KMS-11 (cell line): ENCODE results near the gene NAPB.

Source experiments
- H2AFZ ChIP-seq: fragments of 200-600 bp; sonication (generic); 2 replicates; pipeline ENCODE4 v1.6.1; 2016; ENCODE audit warnings: antibody characterized with exemption, mixed run types, low read depth
- H3K27ac ChIP-seq: fragments of 200-600 bp; sonication (generic); 2 replicates; pipeline ENCODE4 v1.6.1; 2016; ENCODE audit warnings: mild to moderate bottlenecking, mixed run types
- H3K27me3 ChIP-seq: fragments of 200-600 bp; sonication (generic); 2 replicates; pipeline ENCODE4 v1.6.1; 2017; ENCODE audit warnings: mild to moderate bottlenecking, low read depth, mixed run types, moderate library complexity; ENCODE audit not compliant: insufficient read depth
- H3K36me3 ChIP-seq: fragments of 200-600 bp; sonication (generic); 2 replicates; pipeline ENCODE4 v1.6.1; 2017; ENCODE audit warnings: mild to moderate bottlenecking, mixed run types; ENCODE audit not compliant: insufficient read depth
- H3K4me1 ChIP-seq: fragments of 200-600 bp; sonication (generic); 2 replicates; pipeline ENCODE4 v1.6.1; 2016; ENCODE audit warnings: mild to moderate bottlenecking, low read depth, mixed run types; ENCODE audit not compliant: poor library complexity, severe bottlenecking
- H3K4me2 ChIP-seq: fragments of 200-600 bp; sonication (generic); 2 replicates; pipeline ENCODE4 v1.7.0; 2016; ENCODE audit warnings: mild to moderate bottlenecking, mixed run types
- H3K4me3 ChIP-seq: fragments of 200-600 bp; sonication (generic); IDR thresholded peaks from 2 replicates; pipeline ENCODE4 v1.6.1; 2017; ENCODE audit warnings: low read depth, low read length, mixed read lengths; ENCODE audit not compliant: insufficient read depth
- H3K79me2 ChIP-seq: fragments of 200-600 bp; sonication (generic); 2 replicates; pipeline ENCODE4 v1.6.1; 2016; ENCODE audit warnings: low read depth, mixed run types; ENCODE audit not compliant: insufficient read depth
- H3K9ac ChIP-seq: fragments of 200-600 bp; sonication (generic); 2 replicates; pipeline ENCODE4 v1.6.1; 2016; ENCODE audit warnings: mild to moderate bottlenecking, mixed run types
- H4K20me1 ChIP-seq: fragments of 200-600 bp; sonication (generic); 2 replicates; pipeline ENCODE4 v1.6.1; 2016; ENCODE audit warnings: mild to moderate bottlenecking, mixed run types; ENCODE audit not compliant: insufficient read depth
- TF ChIP-seq, protein P1 (sequence below): fragments of 200-600 bp; sonication (generic); conservative IDR thresholded peaks from 2 replicates; pipeline ENCODE4 v1.6.1; 2017; ENCODE audit warnings: low read depth, mild to moderate bottlenecking, antibody characterized with exemption, low read length, moderate library complexity, mixed read lengths

NAPB gene

DNA sequence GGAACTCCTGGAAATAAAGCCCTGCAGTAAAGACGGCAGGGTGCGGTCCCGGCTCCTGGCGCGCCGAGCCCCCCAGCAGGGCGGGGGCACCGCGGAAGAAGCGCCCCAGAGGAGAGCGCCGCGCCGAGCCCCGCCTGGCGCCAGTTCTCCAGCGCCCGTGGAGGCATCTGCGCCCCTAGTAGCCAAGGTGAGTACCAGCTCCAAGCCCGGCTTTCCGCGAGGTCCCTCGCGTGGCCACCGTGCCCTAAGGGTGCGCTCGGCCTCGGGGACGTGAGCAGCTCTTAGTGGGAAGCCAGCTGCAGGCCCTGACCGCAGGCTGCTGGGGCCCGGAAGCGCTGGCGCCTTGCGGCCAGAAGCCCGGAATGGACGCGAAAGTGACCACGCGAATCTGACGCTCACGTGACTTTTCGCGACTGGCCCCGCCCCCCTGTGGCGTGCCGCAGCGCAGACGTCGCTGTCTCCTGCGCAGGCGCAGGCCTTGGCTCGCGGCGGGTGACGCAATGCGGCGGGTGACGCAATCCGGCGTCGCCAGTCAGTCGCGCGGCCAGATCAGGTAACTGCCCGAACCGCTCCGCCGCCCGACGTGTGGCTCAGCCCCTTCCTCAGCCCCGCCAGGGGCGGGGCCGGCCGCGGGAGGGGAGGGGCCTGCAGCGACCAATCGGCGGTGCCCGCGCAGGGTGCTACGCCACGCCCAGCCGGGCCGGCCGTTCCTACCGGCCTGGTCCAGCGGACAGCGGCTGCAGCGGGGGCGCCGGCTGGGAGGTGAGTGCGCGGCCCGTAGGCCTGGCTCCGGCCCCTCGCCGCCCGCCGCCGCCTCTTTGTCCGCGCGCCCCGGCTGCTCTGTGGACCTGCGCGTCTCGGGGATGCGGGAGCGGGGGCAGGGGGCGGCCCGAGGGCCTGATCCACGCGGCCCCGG, 59.6 kb downstream of the NAPB start, which contains the start of gene GZF1:
TSS of gene GZF1 (plus strand) at position 707 of the 916 bp plus-strand sequence. CDS start 2,202 bp downstream, outside the sequence.
- Histone ChIP-seq H4K20me1 (no peaks in the 10 kb centered on the region), H3K9ac (peak within 1 kb of the TSS; percentile 75), H2AFZ (peak within 1 kb of the TSS; percentile 36), H3K36me3 (no peaks in the 10 kb centered on the region), H3K4me3 (no peak within 1 kb of the TSS), H3K27me3 (no peaks in the 10 kb centered on the region), H3K4me1 (peaks cover 38% of the 10 kb centered on the region), H3K79me2 (peaks cover 22% of the 10 kb centered on the region), H3K27ac (peak within 1 kb of the TSS; percentile 76), H3K4me2 (peak within 1 kb of the TSS; percentile 74)
- TF ChIP-seq, protein P1, sequence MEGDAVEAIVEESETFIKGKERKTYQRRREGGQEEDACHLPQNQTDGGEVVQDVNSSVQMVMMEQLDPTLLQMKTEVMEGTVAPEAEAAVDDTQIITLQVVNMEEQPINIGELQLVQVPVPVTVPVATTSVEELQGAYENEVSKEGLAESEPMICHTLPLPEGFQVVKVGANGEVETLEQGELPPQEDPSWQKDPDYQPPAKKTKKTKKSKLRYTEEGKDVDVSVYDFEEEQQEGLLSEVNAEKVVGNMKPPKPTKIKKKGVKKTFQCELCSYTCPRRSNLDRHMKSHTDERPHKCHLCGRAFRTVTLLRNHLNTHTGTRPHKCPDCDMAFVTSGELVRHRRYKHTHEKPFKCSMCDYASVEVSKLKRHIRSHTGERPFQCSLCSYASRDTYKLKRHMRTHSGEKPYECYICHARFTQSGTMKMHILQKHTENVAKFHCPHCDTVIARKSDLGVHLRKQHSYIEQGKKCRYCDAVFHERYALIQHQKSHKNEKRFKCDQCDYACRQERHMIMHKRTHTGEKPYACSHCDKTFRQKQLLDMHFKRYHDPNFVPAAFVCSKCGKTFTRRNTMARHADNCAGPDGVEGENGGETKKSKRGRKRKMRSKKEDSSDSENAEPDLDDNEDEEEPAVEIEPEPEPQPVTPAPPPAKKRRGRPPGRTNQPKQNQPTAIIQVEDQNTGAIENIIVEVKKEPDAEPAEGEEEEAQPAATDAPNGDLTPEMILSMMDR, result no peak

DNA sequence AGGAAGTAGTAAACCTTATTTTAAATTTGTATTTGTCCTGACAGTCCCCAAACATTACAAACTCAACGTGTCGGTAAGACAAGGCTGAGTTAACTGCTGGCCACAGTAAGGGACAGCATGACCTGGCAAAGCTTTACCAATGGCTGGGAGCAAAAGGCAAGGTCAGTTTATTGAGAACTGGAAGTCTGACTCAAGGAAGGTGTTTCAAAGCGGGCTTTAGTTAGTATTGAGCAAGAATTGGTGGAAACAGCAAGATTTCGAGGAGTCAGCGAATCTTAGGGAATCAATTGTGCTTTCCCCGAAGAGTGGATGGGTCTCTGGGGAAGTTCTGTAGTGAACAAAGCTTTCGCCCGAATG, 60.2 kb downstream of the NAPB start:
- Histone ChIP-seq H3K36me3 (no peaks in the 10 kb centered on the region), H3K27me3 (no peaks in the 10 kb centered on the region), H3K79me2 (peaks cover 19% of the 10 kb centered on the region), H2AFZ (peak overlapping the region; percentile 36), H3K4me1 (peaks cover 38% of the 10 kb centered on the region), H3K9ac (peak overlapping the region; percentile 75), H3K4me2 (peak overlapping the region; percentile 74), H3K27ac (peak overlapping the region; percentile 76), H4K20me1 (no peaks in the 10 kb centered on the region), H3K4me3 (no peak overlapping the region)
- TF ChIP-seq, protein P1, result no peak

- Histone ChIP-seq H3K4me1 (peaks cover 38% of the 10 kb centered on the region), H2AFZ (no peak overlapping the region), H3K36me3 (no peaks in the 10 kb centered on the region), H3K4me2 (peak overlapping the region; percentile 74; the same call in 1 of the 2 replicates), H3K79me2 (peaks cover 17% of the 10 kb centered on the region), H4K20me1 (no peaks in the 10 kb centered on the region), H3K27me3 (no peaks in the 10 kb centered on the region), H3K27ac (peak overlapping the region; percentile 76; the same call in 1 of the 2 replicates), H3K4me3 (no peak overlapping the region), H3K9ac (no peak overlapping the region)
- TF ChIP-seq, protein P1, result no peak
These were observed 60.8 kb downstream of the NAPB start for GRCh38 chr20:23360531-23360930.

DNA sequence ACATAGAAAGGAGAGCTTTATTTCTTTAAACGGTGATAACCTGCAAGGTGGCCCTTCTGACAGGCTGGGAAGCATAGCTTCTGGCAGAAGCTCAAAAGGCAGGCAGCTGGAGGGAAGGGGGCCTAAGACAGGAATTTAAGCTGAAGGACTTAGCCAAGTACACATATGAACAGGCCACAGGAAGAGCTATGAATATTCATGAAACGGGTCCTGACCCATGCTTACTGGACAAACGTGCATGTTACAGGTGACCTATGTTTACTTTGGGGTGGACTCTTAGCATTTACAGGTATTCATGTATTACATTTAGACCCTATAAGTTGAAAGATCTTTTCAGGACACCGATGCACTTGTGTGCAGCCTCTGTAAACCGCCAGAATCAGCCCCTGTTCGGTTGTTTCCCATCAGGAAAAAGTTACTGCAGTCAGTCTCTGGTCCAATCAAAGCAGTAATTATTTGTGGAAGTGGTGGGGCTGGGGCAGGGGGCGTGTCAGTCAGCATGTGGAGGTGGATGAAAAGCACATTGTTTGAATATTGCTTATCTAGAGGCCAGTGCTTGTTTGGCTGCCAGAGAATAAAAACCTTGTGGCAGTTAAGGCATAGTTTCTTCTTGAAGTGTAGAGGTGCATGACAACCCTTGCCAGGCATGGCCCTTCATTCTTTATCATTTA, 62.2 kb downstream of the NAPB start:
- Histone ChIP-seq H3K27ac (no peak overlapping the region), H3K4me2 (peak overlapping the region; percentile 51; the same call in 1 of the 2 replicates), H3K27me3 (no peaks in the 10 kb centered on the region), H3K79me2 (peaks cover 22% of the 10 kb centered on the region), H2AFZ (peak overlapping the region; percentile 47; the same call in 1 of the 2 replicates), H3K36me3 (no peaks in the 10 kb centered on the region), H4K20me1 (no peaks in the 10 kb centered on the region), H3K4me3 (no peak overlapping the region), H3K9ac (no peak overlapping the region), H3K4me1 (peaks cover 37% of the 10 kb centered on the region)
- TF ChIP-seq, protein P1, result no peak
